Kidney (tissue), 14 donors: ENCODE results near the gene AFAP1L2. TPM values are rescaled to one million over a fixed set of nuclear protein-coding genes. Genes with fewer than 3 reads are reported as not detected.
A peak's percentile ranks its signal among the peaks of the same experiment; 100 is the strongest.

Source experiments
- DNase-seq, 5 donors: peaks; one replicate each; pipeline ENCODE4 v3.0.0-alpha.2; 2013 to 2020
- FAIRE-seq: peaks from 2 replicates; lab custom pipeline; 2012; peaks lifted over from hg19 to GRCh38; lab: Jason Lieb, UNC
- H3K27ac ChIP-seq, 2 donors: one replicate each; pipeline ENCODE4 v1.7.0; 2013; ENCODE audit warnings: low read depth in 2 of 2, low read length in 2 of 2, inconsistent platforms in 1 of 2
- H3K27me3 ChIP-seq: one replicate; pipeline ENCODE4 v1.7.1; 2013; ENCODE audit warnings: low read length, inconsistent platforms; ENCODE audit not compliant: control insufficient read depth, insufficient read depth
- H3K36me3 ChIP-seq, 3 donors: one replicate each; pipeline versions ENCODE4 v1.7.0 to v1.7.1; 2013; ENCODE audit warnings: low read length in 3 of 3, control low read depth in 1 of 3, inconsistent platforms in 1 of 3; ENCODE audit not compliant: insufficient read depth in 3 of 3, control insufficient read depth in 2 of 3
- H3K4me1 ChIP-seq, 3 donors: one replicate each; pipeline versions ENCODE4 v1.7.0 to v1.7.1; 2013; ENCODE audit warnings: low read length in 3 of 3, inconsistent platforms in 1 of 3, low read depth in 1 of 3; ENCODE audit not compliant: control insufficient read depth in 2 of 3, insufficient read depth in 2 of 3
- H3K4me3 ChIP-seq, 3 donors: one replicate each; pipeline versions ENCODE4 v1.7.0 to v1.8.1; 2013; ENCODE audit warnings: low read length in 3 of 3, control low read depth in 1 of 3, inconsistent platforms in 1 of 3
- H3K9ac ChIP-seq, 3 donors: one replicate each; pipeline versions ENCODE4 v1.7.0 to v1.7.1; 2013; ENCODE audit warnings: low read length in 3 of 3, control low read depth in 1 of 3, inconsistent platforms in 1 of 3
- H3K9me3 ChIP-seq, 3 donors: one replicate each; pipeline versions ENCODE4 v1.7.0 to v1.7.1; 2013; ENCODE audit warnings: low read length in 3 of 3, control low read depth in 1 of 3, inconsistent platforms in 1 of 3; ENCODE audit not compliant: control insufficient read depth in 2 of 3, insufficient read depth in 1 of 3
- intact Hi-C: fragments of 100-400 bp; cut with DNase I; formaldehyde crosslinking; loops from one replicate; pipeline ENCODE4 v1.11.1; 2022
- polyA plus RNA-seq: library from polyadenylated mRNA; stranded (reverse); fragments of 350-450 nt; fragmentation: Illumina TruSeq; extraction: RNeasy Lipid Tissue Mini Kit (QIAGEN cat#74804); gene quantifications from one replicate; pipeline ENCODE4 v1.2.3, GENCODE V29; 2014; ENCODE audit warnings: low read depth, low replicate concordance; ENCODE audit not compliant: insufficient read depth
- total RNA-seq: library from RNA; stranded (reverse); fragmentation: NEBNext Ultra II Directional; extraction: Animal tissue kit (Norgen Biotek cat#: 25700); gene quantifications from one replicate; pipeline ENCODE4 v1.2.1, GENCODE V29; 2021
- TF ChIP-seq, protein P1 (sequence below): IDR thresholded peaks from 3 replicates; pipeline ENCODE4 v1.5.1; 2012; ENCODE audit warnings: mild to moderate bottlenecking, moderate library complexity, borderline replicate concordance; ENCODE audit not compliant: insufficient read depth; ENCODE audit errors: extremely low read depth
- donor health status: control.
- donor health status: control.
- donor health status: control.
- donor health status: control.
- donor health status: control.
- donor health status: DM: yes; HTN: yes; CAD: no.
- donor health status: Normal renal cell carcinoma (clear cell type).

AFAP1L2 gene
- total and polyA plus RNA-seq, 2 donors from 2014 or later = 19.8 to 24.0 TPM

DNA sequence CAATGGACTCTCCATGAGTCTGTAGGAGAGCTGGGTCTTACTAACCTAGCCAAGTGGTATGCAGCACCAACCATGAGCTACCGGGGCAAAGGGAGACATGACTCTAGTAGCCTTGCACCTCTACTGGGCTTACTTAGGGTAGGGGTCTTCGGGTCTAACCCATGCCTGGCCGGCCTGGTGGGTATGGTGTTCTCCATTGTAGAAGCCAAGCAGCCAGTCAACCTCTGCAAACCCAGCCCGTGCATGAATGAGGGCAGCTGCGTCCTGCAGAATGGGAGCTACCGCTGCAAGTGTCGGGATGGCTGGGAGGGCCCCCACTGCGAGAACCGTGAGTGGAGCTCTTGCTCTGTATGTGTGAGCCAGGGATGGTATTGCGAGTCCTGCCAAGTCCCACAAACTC is 114.3 kb downstream of the AFAP1L2 start:
- Histone ChIP-seq H3K4me3 (no peak overlapping the region), H3K9me3 (no peaks in the 10 kb centered on the region), H3K36me3 (no peaks in the 10 kb centered on the region), H3K4me1 (no peaks in the 10 kb centered on the region), H3K27ac (no peak overlapping the region), H3K27me3 (no peaks in the 10 kb centered on the region), H3K9ac (no peak overlapping the region)
- FAIRE-seq (no peak), DNase-seq (peak in 1 of 5 donors; percentile 48)
- intact Hi-C loops = no loop called here
- TF ChIP-seq, protein P1, sequence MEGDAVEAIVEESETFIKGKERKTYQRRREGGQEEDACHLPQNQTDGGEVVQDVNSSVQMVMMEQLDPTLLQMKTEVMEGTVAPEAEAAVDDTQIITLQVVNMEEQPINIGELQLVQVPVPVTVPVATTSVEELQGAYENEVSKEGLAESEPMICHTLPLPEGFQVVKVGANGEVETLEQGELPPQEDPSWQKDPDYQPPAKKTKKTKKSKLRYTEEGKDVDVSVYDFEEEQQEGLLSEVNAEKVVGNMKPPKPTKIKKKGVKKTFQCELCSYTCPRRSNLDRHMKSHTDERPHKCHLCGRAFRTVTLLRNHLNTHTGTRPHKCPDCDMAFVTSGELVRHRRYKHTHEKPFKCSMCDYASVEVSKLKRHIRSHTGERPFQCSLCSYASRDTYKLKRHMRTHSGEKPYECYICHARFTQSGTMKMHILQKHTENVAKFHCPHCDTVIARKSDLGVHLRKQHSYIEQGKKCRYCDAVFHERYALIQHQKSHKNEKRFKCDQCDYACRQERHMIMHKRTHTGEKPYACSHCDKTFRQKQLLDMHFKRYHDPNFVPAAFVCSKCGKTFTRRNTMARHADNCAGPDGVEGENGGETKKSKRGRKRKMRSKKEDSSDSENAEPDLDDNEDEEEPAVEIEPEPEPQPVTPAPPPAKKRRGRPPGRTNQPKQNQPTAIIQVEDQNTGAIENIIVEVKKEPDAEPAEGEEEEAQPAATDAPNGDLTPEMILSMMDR = no peak

DNA sequence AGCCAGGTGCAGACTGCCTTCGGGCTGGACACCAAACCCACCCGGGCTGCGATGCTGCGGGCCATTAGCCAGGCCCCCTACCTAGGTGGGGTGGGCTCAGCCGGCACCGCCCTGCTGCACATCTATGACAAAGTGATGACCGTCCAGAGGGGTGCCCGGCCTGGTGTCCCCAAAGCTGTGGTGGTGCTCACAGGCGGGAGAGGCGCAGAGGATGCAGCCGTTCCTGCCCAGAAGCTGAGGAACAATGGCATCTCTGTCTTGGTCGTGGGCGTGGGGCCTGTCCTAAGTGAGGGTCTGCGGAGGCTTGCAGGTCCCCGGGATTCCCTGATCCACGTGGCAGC is 115.2 kb downstream of the AFAP1L2 start:
- Histone ChIP-seq H3K9me3 (no peaks in the 10 kb centered on the region), H3K4me3 (no peak overlapping the region), H3K4me1 (no peaks in the 10 kb centered on the region), H3K9ac (no peak overlapping the region), H3K36me3 (no peaks in the 10 kb centered on the region), H3K27ac (no peak overlapping the region), H3K27me3 (no peaks in the 10 kb centered on the region)
- no peak for FAIRE-seq
- DNase-seq = peak in 1 of 5 donors; percentile 73
- intact Hi-C loops = no loop called here
- TF ChIP-seq, protein P1 = no peak

DNA sequence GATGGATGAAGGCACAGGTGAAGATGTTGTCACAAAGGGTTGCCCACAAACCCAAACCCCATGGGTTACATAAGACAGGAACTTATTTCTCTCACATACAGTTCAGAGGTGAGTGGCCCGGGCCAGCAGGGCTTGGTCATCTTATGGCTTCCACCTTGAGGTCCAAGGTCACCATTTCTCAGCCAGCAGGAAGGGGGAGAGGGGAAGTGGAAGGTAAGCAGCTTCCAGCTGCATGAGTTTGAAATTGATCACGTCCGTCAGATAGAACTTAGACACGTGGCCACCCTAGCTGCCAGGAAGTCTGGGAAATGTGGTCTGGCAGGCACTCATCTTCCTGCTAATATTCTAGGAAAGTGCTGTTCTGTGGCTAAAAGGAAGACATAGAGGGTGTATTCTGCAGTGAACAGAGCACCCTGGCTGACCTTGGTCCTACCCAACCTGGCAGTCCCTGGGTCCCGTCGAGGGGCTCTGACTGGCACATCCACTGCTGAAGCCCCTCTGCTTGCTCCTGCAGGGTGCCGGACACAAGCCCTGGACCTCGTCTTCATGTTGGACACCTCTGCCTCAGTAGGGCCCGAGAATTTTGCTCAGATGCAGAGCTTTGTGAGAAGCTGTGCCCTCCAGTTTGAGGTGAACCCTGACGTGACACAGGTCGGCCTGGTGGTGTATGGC is 115.7 kb downstream of the AFAP1L2 start:
- Histone ChIP-seq H3K36me3 (no peaks in the 10 kb centered on the region), H3K9me3 (no peaks in the 10 kb centered on the region), H3K27me3 (no peaks in the 10 kb centered on the region), H3K9ac (no peak overlapping the region), H3K27ac (no peak overlapping the region), H3K4me1 (no peaks in the 10 kb centered on the region), H3K4me3 (no peak overlapping the region)
- FAIRE-seq = no peak
- TF ChIP-seq, protein P1 = no peak
- intact Hi-C loops = no loop called here
- peak in 1 of 5 donors; percentile 22 for DNase-seq

DNA sequence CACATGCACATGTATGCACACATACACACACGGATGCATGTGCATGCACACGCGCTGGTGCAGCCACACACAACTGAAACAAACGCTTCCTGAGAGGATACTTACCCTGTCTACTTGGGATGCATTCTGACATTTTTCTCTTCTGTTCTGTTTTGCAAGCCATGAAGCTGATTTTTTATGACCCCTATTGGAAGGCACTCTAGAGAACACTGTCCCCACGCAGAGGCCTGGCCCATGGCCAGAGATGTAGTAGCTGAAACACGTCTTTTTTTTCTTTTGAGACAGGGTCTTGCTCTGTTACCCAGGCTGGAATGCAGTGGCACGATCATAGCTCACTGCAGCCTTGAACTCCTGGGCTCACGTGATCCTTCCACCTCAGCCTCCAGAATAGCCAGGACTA is 117.4 kb downstream of the AFAP1L2 start:
- intact Hi-C loops = no loop called here
- H3K36me3 ChIP-seq = no peaks in the 10 kb centered on the region
- H3K9ac ChIP-seq = no peak overlapping the region
- no peaks in the 10 kb centered on the region for H3K9me3 ChIP-seq
- TF ChIP-seq, protein P1 = no peak
- H3K4me1 ChIP-seq = no peaks in the 10 kb centered on the region
- FAIRE-seq (no peak), DNase-seq (peak in 2 of 5 donors; percentile 34 to 66)
- no peak overlapping the region for H3K4me3 ChIP-seq
- no peaks in the 10 kb centered on the region for H3K27me3 ChIP-seq
- H3K27ac ChIP-seq = no peak overlapping the region
